NCI-H1417 (cell line): ENCODE measurements around the gene CD300LD.

Source experiments
- DNase-seq, 3 experiments: peaks; one replicate each; lab custom pipeline; 2025; lab: John Stamatoyannopoulos, UW

The CD300LD gene

GRCh38 chr17:74543891-74544760 lies 48.0 kb downstream of the CD300LD start:
- DNase-seq = no peak

- DNase-seq = no peak
Observed at GRCh38 chr17:74543406-74543805, 48.7 kb downstream of the CD300LD start.

- DNase-seq = no peak
Observed at GRCh38 chr17:74542727-74543383, 49.2 kb downstream of the CD300LD start.

GRCh38 chr17:74542166-74542565 lies 49.9 kb downstream of the CD300LD start:
- DNase-seq = no peak

GRCh38 chr17:74541176-74542111 lies 50.6 kb downstream of the CD300LD start:
- no peak for DNase-seq

- DNase-seq = no peak
Observed at GRCh38 chr17:74539281-74539820, 52.7 kb downstream of the CD300LD start.

GRCh38 chr17:74536890-74537289 lies 55.2 kb downstream of the CD300LD start:
- DNase-seq = no peak

- no peak for DNase-seq
Observed at GRCh38 chr17:74532115-74532514, 60.0 kb downstream of the CD300LD start.

- no peak for DNase-seq
Observed at GRCh38 chr17:74531231-74531761, 60.8 kb downstream of the CD300LD start, which contains the start of gene CD300LB. Gene CD300LB, minus strand, starts transcription at chr17:74531475. Its CDS starts 125 bp downstream, at chr17:74531350.

- no peak for DNase-seq
Observed at GRCh38 chr17:74530831-74531150, 61.3 kb downstream of the CD300LD start.
